HCT116 (cell line): Measurements from ENCODE around the gene ANP32B. TPM values are rescaled to one million over a fixed set of nuclear protein-coding genes. Genes with fewer than 3 reads are reported as not detected.

Experiments
- ATAC-seq: fragments of 200-7000 bp; cut with Tn5 transposase; 2 replicates; pipeline ENCODE4 v1.9.1; 2020; ENCODE audit warnings: mild to moderate bottlenecking, moderate library complexity
- BruUV-seq: library from RNA; stranded (reverse); fragments of 400-500 nt; replicated peaks from 2 replicates; lab custom pipeline; 2021; lab: Mats Ljungman, UMichigan
- CTCF ChIA-PET: fragments of 300-600 bp; sonication (Branson Sonifier 250); formaldehyde crosslinking; loops from one replicate; lab custom pipeline; 2021; ENCODE audit warnings: antibody characterized with exemption; lab: Charles Lee
- POLR2A ChIA-PET: fragments of 300-600, 350-600 bp; sonication (Branson Sonifier 250); formaldehyde crosslinking; loops from one replicate; lab custom pipeline; 2021; ENCODE audit warnings: antibody characterized with exemption; lab: Charles Lee
- RAD21 ChIA-PET, 2 experiments: fragments of 300-600 bp; sonication (Branson Sonifier 250); formaldehyde crosslinking; loops; one replicate each; lab custom pipeline; 2023; ENCODE audit warnings: low total read pairs in 2 of 2; ENCODE audit not compliant: uncharacterized antibody in 2 of 2, unreplicated experiment in 2 of 2, low non-redundant PET in 1 of 2; lab: Charles Lee
- DNase-seq: peaks from one replicate; pipeline ENCODE4 v3.0.0-alpha.2; 2010; ENCODE audit warnings: low read depth, low spot score
- H2AFZ ChIP-seq: fragments of 200-600 bp; shearing (Covaris generic), sonication (generic); 2 replicates; pipeline ENCODE4 v1.6.1; 2017; ENCODE audit warnings: low read depth, mixed run types, mixed read lengths, antibody characterized with exemption, low read length; ENCODE audit not compliant: poor library complexity, severe bottlenecking
- H3K27ac ChIP-seq: 2 replicates; pipeline ENCODE4 v1.5.1; 2012; ENCODE audit warnings: low read depth, low read length
- H3K27me3 ChIP-seq: fragments of 200-600 bp; sonication (generic); 2 replicates; pipeline ENCODE4 v1.6.1; 2016; ENCODE audit warnings: mixed run types, low read length, mixed read lengths; ENCODE audit not compliant: insufficient read depth
- H3K36me3 ChIP-seq, 2 experiments: fragments of 200-500 bp in 1 of 2; fragments of 200-600 bp in 1 of 2; sonication (Bioruptor generic) in 1 of 2; sonication (generic) in 1 of 2; 2 replicates each; pipeline versions ENCODE4 v1.5.1 to v1.6.1; 2014 to 2016; ENCODE audit warnings: low read length in 2 of 2, inconsistent platforms in 1 of 2, mixed read lengths in 1 of 2, mixed run types in 1 of 2; ENCODE audit not compliant: insufficient read depth in 2 of 2, control insufficient read depth in 1 of 2
- H3K4me1 ChIP-seq, 2 experiments: fragments of 200-600 bp in 1 of 2; sonication (generic) in 1 of 2; 2 replicates each; pipeline versions ENCODE4 v1.5.1 to v1.6.1; 2012 to 2017; ENCODE audit warnings: low read length in 2 of 2, inconsistent platforms in 1 of 2, mild to moderate bottlenecking in 1 of 2, mixed read lengths in 1 of 2, mixed run types in 1 of 2, moderate library complexity in 1 of 2; ENCODE audit not compliant: insufficient read depth in 2 of 2, control insufficient read depth in 1 of 2
- H3K4me2 ChIP-seq: fragments of 200-600 bp; sonication (generic); 2 replicates; pipeline ENCODE4 v1.6.1; 2017; ENCODE audit warnings: mixed run types, low read length, mixed read lengths
- H3K4me3 ChIP-seq, 2 experiments: fragments of 200-600 bp in 1 of 2; sonication (generic) in 1 of 2; replicated peaks in 1 of 2; 2 replicates each; pipeline ENCODE4 v1.5.1; 2011 to 2016; ENCODE audit warnings: low read length in 2 of 2, control low read depth in 1 of 2, low read depth in 1 of 2, mild to moderate bottlenecking in 1 of 2, mixed read lengths in 1 of 2, mixed run types in 1 of 2
- H3K79me2 ChIP-seq: fragments of 200-600 bp; sonication (generic); 2 replicates; pipeline ENCODE4 v1.6.1; 2017; ENCODE audit warnings: mild to moderate bottlenecking, mixed run types, low read length, moderate library complexity, mixed read lengths; ENCODE audit not compliant: insufficient read depth
- H3K9ac ChIP-seq: fragments of 200-600 bp; sonication (generic); 2 replicates; pipeline ENCODE4 v1.6.1; 2016; ENCODE audit warnings: low read length, mixed read lengths
- H3K9me2 ChIP-seq: fragments of 200-600 bp; sonication (generic), shearing (Covaris generic); 2 replicates; pipeline ENCODE4 v1.6.1; 2017; ENCODE audit warnings: mixed run types, mild to moderate bottlenecking, moderate library complexity; ENCODE audit not compliant: insufficient read depth
- H3K9me3 ChIP-seq, 2 experiments: fragments of 200-500 bp in 1 of 2; fragments of 200-600 bp in 1 of 2; sonication (Bioruptor generic) in 1 of 2; sonication (generic) in 1 of 2; 2 replicates each; pipeline ENCODE4 v1.6.1; 2014 to 2017; ENCODE audit warnings: low read length in 2 of 2, mixed read lengths in 2 of 2, inconsistent platforms in 1 of 2, low read depth in 1 of 2, mild to moderate bottlenecking in 1 of 2, mixed run types in 1 of 2, moderate library complexity in 1 of 2; ENCODE audit not compliant: control insufficient read depth in 1 of 2, insufficient read depth in 1 of 2
- H4K20me1 ChIP-seq: fragments of 200-600 bp; sonication (generic), shearing (Covaris generic); 2 replicates; pipeline ENCODE4 v1.6.1; 2017; ENCODE audit warnings: mixed run types, mild to moderate bottlenecking, moderate library complexity; ENCODE audit not compliant: insufficient read depth
- ATF3 ChIP-seq: IDR thresholded peaks from 2 replicates; pipeline ENCODE4 v1.6.1; 2012
- CBX3 ChIP-seq: IDR thresholded peaks from 2 replicates; pipeline ENCODE4 v1.6.1; 2012; ENCODE audit warnings: low read depth
- EGR1 ChIP-seq: IDR thresholded peaks from 2 replicates; pipeline ENCODE4 v1.6.1; 2012; ENCODE audit warnings: low read depth
- ELF1 ChIP-seq: IDR thresholded peaks from 2 replicates; pipeline ENCODE4 v1.6.1; 2012; ENCODE audit warnings: low read depth, borderline replicate concordance
- EZH2 ChIP-seq: fragments of 200-600 bp; sonication (generic); IDR thresholded peaks from 2 replicates; pipeline ENCODE4 v1.6.1; 2017; ENCODE audit warnings: antibody characterized with exemption, mixed run types
- EZH2phosphoT487 ChIP-seq: fragments of 200-600 bp; IDR thresholded peaks from 2 replicates; pipeline ENCODE4 v1.6.1; 2018; ENCODE audit warnings: antibody characterized with exemption, borderline replicate concordance
- JUND ChIP-seq: IDR thresholded peaks from 2 replicates; pipeline ENCODE4 v1.6.1; 2012
- MAX ChIP-seq: IDR thresholded peaks from 2 replicates; pipeline ENCODE4 v1.6.1; 2012
- POLR2A ChIP-seq: IDR thresholded peaks from 2 replicates; pipeline ENCODE4 v1.7.0; 2011; ENCODE audit warnings: borderline replicate concordance; ENCODE audit not compliant: insufficient read depth, insufficient read length; ENCODE audit errors: extremely low read depth
- RAD21 ChIP-seq: IDR thresholded peaks from 2 replicates; pipeline ENCODE4 v1.6.1; 2012; ENCODE audit warnings: low read depth, mild to moderate bottlenecking
- REST ChIP-seq: IDR thresholded peaks from 2 replicates; pipeline ENCODE4 v1.6.1; 2012; ENCODE audit warnings: low read depth
- SIN3A ChIP-seq: IDR thresholded peaks from 2 replicates; pipeline ENCODE4 v1.6.1; 2012; ENCODE audit warnings: low read depth
- SP1 ChIP-seq: IDR thresholded peaks from 2 replicates; pipeline ENCODE4 v1.6.1; 2012; ENCODE audit warnings: low read depth
- SRF ChIP-seq: IDR thresholded peaks from 2 replicates; pipeline ENCODE4 v1.6.1; 2012; ENCODE audit warnings: low read depth
- TCF7L2 ChIP-seq: IDR thresholded peaks from 2 replicates; pipeline ENCODE4 v1.7.0; 2011; ENCODE audit warnings: borderline replicate concordance, inconsistent platforms; ENCODE audit not compliant: insufficient read depth, insufficient read length; ENCODE audit errors: extremely low read depth
- YY1 ChIP-seq: IDR thresholded peaks from 2 replicates; pipeline ENCODE4 v1.6.1; 2011; ENCODE audit warnings: low read length, low read depth, moderate library complexity, mild to moderate bottlenecking; ENCODE audit not compliant: insufficient replicate concordance; ENCODE audit errors: extremely low read depth
- ZFX ChIP-seq: fragments of 450-650 bp; IDR thresholded peaks from 2 replicates; pipeline ENCODE4 v1.6.1; 2017
- ZNF274 ChIP-seq: fragments of 200-500 bp; sonication (Bioruptor generic); IDR thresholded peaks from 2 replicates; pipeline ENCODE4 v1.6.1; 2014; ENCODE audit warnings: mild to moderate bottlenecking, low read depth, low read length, inconsistent platforms
- intact Hi-C: fragments of 100-400 bp; cut with micrococcal nuclease; formaldehyde crosslinking; loops from 2 replicates; pipeline ENCODE4 v1.10.0; 2022
- total RNA-seq: library from RNA; stranded (reverse); gene quantifications from one replicate; pipeline ENCODE4 v1.2.1, GENCODE V29; 2021; ENCODE audit not compliant: unreplicated experiment
- TF ChIP-seq, protein P1 (sequence below), 3 experiments: fragments of 200-600 bp in 1 of 3; sonication (generic) in 1 of 3; IDR thresholded peaks in 2 of 3; conservative IDR thresholded peaks in 1 of 3; 2 replicates each; pipeline ENCODE4 v1.5.1; 2012 to 2017; ENCODE audit warnings: low read depth in 2 of 3, low read length in 2 of 3, antibody characterized with exemption in 1 of 3, borderline replicate concordance in 1 of 3, control low read depth in 1 of 3, mild to moderate bottlenecking in 1 of 3, mixed read lengths in 1 of 3, mixed run types in 1 of 3, moderate library complexity in 1 of 3; ENCODE audit not compliant: insufficient read depth in 1 of 3
- TF ChIP-seq, protein P2 (sequence below): IDR thresholded peaks from 2 replicates; pipeline ENCODE4 v1.6.1; 2011; ENCODE audit warnings: mild to moderate bottlenecking, low read length, moderate library complexity; ENCODE audit not compliant: insufficient replicate concordance; ENCODE audit errors: extremely low read depth

The ANP32B gene
- total RNA-seq, 1 experiment from 2014 or later, result 206 TPM

GRCh38 chr9:97958812-97959511 lies 24.2 kb upstream of the ANP32B start:
- H3K4me2 ChIP-seq, result no peak overlapping the region
- DNase-seq, result no peak
- intact Hi-C loops, result no loop called here
- no peaks in the 10 kb centered on the region for H4K20me1 ChIP-seq
- no peaks in the 10 kb centered on the region for H3K27me3 ChIP-seq
- ATAC-seq, result no peak
- no peaks in the 10 kb centered on the region for H3K79me2 ChIP-seq
- no peaks in the 10 kb centered on the region for H3K9me3 ChIP-seq
- H2AFZ ChIP-seq, result no peak overlapping the region
- no peaks in the 10 kb centered on the region for H3K9me2 ChIP-seq
- H3K4me1 ChIP-seq, result no peaks in the 10 kb centered on the region
- H3K36me3 ChIP-seq, result no peaks in the 10 kb centered on the region
- TF ChIP-seq ZNF274 (no peak), REST (no peak), SP1 (no peak), SIN3A (no peak), EGR1 (no peak), ZFX (no peak), MAX (no peak), TCF7L2 (no peak), EZH2phosphoT487 (no peak), RAD21 (no peak), YY1 (no peak), EZH2 (no peak), CBX3 (no peak), JUND (no peak), ATF3 (no peak), ELF1 (no peak), SRF (no peak), POLR2A (no peak)
- TF ChIP-seq, protein P1, sequence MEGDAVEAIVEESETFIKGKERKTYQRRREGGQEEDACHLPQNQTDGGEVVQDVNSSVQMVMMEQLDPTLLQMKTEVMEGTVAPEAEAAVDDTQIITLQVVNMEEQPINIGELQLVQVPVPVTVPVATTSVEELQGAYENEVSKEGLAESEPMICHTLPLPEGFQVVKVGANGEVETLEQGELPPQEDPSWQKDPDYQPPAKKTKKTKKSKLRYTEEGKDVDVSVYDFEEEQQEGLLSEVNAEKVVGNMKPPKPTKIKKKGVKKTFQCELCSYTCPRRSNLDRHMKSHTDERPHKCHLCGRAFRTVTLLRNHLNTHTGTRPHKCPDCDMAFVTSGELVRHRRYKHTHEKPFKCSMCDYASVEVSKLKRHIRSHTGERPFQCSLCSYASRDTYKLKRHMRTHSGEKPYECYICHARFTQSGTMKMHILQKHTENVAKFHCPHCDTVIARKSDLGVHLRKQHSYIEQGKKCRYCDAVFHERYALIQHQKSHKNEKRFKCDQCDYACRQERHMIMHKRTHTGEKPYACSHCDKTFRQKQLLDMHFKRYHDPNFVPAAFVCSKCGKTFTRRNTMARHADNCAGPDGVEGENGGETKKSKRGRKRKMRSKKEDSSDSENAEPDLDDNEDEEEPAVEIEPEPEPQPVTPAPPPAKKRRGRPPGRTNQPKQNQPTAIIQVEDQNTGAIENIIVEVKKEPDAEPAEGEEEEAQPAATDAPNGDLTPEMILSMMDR (IDR thresholded peaks at IDR 0.05 in 2 of 3, conservative IDR thresholded peaks at IDR 0.05 in 1 of 3; ENCODE audit: borderline replicate concordance in 1 of 3, insufficient read depth in 1 of 3, low read depth in 2 of 3, low read length in 2 of 3), result no peak
- TF ChIP-seq, protein P2, sequence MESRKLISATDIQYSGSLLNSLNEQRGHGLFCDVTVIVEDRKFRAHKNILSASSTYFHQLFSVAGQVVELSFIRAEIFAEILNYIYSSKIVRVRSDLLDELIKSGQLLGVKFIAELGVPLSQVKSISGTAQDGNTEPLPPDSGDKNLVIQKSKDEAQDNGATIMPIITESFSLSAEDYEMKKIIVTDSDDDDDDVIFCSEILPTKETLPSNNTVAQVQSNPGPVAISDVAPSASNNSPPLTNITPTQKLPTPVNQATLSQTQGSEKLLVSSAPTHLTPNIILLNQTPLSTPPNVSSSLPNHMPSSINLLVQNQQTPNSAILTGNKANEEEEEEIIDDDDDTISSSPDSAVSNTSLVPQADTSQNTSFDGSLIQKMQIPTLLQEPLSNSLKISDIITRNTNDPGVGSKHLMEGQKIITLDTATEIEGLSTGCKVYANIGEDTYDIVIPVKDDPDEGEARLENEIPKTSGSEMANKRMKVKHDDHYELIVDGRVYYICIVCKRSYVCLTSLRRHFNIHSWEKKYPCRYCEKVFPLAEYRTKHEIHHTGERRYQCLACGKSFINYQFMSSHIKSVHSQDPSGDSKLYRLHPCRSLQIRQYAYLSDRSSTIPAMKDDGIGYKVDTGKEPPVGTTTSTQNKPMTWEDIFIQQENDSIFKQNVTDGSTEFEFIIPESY, result no peak
- CTCF ChIA-PET, result no interaction called here
- H3K27ac ChIP-seq, result no peak overlapping the region
- BruUV-seq, result no TSS peak
- H3K4me3 ChIP-seq, result no peak overlapping the region
- RAD21 ChIA-PET, result no interaction called here
- POLR2A ChIA-PET, result interaction anchor here (0.6 kb wide), 1 partner anchor 8 kb away, joined by 3 read pairs; no protein-coding TSS in a partner anchor
- H3K9ac ChIP-seq, result no peak overlapping the region
